DMS53 treated with DMSO at 0.1 percent for 48 hours (cell line): ENCODE results near the gene BMP8B.
A peak's percentile ranks its signal among the peaks of the same experiment; 100 is the strongest.

ENCODE experiments used
- DNase-seq: peaks from one replicate; lab custom pipeline; 2025; ENCODE audit not compliant: unreplicated experiment; lab: John Stamatoyannopoulos, UW

The BMP8B gene

GRCh38 chr1:39760074-39761008 lies 28.3 kb downstream of the BMP8B start:
- no peak for DNase-seq

- DNase-seq = no peak
Measured at GRCh38 chr1:39759436-39759726, 29.3 kb downstream of the BMP8B start.

DNA sequence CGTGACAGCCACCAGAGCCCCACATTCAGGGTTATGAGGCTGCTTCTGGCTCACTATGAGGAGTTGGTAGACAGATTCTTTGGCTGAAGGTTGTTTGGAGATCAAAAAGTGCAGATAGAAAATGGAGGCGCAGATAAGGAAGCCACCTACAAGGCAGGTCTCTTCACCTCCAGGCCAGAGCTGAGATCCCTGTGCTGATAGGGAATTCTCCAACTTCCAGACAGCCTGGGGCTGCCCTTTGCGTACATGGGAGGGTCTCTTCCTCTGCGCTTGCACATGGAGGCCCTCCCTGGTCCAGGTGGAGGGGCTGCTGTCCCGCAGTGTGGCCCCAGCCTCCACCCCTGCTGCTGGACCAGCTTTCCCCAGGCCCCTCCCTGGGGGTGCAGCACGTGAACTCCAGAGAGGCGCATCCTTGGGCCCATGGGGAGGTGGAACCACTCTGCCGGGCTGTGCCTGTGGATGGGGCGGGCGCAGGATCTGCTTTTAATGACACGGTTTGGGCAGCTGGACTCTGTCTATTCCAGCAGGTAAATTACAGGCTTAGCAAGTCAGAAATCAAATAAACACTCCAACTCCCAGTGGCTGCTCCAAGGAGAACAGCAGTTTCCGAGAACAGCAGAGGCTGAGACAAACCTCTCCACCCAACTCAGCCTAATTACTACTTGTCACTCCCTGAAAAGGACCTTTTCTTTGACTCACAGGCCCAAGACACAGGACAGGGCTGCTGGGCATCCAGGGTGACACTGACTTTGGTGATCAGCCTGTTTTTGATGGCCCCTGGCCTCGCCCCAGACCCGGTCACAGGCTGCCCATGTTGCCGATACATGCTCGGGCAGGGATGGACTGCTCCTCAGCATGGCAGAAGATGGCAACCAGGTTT lies 29.9 kb downstream of the BMP8B start:
- no peak for DNase-seq

- no peak for DNase-seq
Measured at GRCh38 chr1:39757501-39757900, 31.2 kb downstream of the BMP8B start.

DNA sequence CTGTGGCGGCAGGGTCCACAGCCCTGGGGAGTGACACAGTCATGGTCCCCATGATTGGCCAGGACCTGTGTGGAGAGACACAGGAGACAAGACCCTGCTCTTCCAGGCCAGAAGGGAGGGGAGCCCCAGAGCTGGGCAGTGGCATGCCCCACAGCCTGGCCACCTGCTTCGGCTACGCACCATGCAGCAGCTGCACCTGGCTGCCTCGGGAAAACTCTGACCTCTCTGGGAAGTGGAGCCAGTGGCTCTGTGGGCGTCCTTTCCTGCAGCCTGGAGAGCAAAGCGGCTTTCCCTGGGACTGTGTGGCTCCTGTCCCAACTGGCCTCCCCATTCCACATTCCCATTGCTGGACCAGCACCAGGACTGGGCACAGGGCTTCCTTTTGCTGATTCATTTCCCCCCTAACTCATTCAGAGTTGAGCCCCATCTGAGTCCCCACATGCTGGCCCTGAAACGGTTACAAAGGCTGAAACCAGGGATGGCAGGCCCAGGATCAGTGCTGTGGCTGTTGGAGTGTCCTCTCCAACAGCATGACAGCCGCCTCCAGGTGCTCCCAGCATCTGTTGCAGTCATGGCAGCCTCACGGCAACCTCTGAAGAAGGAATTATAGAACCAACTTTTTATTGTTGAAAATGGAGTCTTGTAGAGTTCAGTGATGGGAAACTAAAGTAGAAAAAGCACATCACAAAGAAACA lies 32.6 kb downstream of the BMP8B start:
- DNase-seq = no peak

- no peak for DNase-seq
Measured at GRCh38 chr1:39754906-39755504, 33.7 kb downstream of the BMP8B start.

GRCh38 chr1:39754026-39754570 lies 34.6 kb downstream of the BMP8B start:
- no peak for DNase-seq

DNA sequence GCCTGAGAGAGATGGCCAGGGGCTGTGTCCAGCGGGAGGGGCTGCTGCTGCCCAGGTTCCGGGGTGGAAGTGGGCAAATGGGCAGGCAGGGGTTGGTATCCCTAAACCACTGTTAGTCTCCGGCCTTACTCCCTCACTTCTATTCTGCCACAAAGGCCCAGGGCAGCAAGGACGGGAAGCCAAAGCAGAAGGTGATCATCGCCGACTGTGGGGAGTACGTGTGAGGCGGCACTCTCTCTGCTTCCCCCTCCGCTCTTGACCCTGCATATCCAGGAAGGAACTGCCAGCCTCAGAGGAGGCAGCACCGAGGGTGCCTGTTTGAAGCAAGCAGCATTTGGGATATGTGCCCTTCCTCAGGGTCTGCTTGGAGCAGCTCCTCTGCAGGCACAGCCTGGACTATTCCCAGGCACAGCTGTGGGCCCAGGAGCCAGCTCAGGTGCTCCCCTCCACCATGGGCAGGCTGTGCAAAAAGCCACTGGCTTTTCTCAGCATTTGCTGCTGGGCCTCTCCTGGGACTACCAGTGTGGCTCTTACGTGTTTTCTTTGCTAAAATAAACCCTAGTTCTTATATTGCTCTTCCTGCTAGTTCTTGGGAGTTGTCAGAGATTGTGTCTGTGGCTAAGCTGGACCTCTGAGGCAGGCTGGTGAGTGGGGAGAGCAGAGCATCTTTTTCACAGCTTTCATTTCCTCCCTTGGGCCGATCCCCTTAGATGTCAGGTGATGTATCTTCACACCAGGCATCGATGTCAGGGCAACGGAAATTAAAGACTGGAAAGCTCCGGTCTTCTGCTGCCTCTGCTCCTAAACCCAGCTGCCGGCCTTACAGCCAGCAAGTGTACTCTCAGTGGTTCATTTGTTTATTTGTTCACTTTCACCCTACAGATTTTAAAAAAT lies 35.3 kb downstream of the BMP8B start:
- no peak for DNase-seq

GRCh38 chr1:39752703-39753102 lies 36.0 kb downstream of the BMP8B start:
- no peak for DNase-seq

- no peak for DNase-seq
Measured at GRCh38 chr1:39751595-39751994, 37.1 kb downstream of the BMP8B start.

GRCh38 chr1:39745016-39745670 lies 43.5 kb downstream of the BMP8B start:
- DNase-seq = no peak

DNA sequence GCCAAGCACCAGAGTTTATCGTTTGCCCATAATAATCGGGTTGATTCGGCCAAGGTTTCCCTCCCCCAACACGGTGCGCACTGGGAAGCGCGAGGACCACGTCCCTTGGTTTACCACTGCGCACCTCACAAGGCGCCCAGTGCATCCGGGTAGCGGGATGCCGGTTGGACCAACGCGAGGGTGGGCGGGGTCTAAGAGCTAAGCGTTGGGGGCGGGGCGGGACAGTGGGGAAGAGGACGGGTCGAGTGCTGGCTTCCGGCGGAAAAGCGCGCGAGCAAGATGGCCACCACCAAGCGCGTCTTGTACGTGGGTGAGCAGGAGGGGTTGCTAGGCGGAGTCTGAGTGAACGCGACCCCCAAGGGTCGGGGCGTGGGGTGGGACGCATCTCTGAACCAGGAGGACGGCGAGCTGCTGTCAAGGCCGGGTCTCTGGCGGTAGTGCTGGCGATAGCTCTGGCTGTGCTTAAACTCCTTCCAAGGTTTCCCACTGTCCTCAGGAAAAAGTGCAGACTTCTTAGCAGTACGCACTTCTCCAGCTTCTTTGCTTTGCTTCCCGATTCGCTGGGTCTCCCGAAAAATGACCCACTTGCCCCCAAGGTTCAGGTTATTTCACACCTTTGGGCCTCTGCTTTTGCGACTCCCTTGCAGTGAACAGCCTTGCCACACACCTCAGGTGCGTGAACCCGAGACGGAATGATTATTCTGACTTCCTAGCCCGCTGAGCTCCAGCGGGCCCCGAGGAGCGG lies 49.9 kb downstream of the BMP8B start, which contains the start of gene PPIE:
Gene PPIE (plus strand): TSS at position 261 of the 745 bp plus-strand sequence. CDS start 19 bp downstream, at position 280.
- peak; percentile 82 for DNase-seq

DNA sequence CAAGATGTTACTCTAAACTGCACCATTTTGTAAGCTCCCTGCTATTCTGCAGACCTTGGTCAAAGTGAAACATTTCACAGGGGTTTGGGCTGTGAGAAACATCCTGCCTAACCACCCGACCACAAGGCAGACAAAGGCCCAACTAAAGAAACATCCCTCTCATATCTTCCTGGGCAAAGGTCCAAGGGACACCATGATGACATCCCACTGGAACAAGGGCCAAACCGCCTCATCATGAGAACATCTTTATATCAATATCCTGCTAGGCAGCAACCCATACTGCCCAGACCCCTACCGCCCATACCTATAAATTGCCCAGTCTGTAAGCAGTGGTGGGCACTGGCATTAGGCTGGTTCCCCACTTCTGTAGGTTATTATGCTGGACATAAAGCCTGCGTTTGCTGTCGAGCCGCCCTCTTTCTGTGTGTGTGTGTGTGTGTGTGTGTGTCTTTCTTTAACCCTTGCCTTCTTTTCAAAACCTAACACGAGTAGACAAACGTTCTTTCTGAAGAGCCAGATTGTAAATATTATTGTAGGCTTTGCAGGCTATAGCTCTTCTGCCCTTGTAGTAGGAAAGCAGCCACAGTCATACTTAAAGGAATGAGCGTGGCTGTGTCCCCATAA lies 51.0 kb downstream of the BMP8B start:
- DNase-seq = no peak

DNA sequence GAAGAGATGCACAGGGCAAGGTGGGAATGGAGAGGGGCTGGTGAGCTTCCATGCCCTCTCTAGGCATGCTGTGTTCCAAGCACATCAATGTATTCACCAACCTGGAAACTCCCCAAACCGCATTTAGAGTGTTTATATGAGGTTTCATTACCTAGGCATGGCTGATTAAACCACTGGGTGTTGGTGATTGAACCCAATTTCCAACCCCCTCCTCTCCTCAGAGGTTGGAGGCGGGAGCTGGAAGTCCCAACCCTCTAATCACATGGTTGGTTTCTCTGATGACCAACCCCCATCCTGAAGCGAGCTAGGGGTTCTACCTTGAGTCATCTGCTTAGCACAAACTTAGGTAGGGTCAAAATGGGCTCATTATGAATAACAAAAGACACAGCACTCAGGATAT lies 52.9 kb downstream of the BMP8B start:
- DNase-seq = no peak

DNA sequence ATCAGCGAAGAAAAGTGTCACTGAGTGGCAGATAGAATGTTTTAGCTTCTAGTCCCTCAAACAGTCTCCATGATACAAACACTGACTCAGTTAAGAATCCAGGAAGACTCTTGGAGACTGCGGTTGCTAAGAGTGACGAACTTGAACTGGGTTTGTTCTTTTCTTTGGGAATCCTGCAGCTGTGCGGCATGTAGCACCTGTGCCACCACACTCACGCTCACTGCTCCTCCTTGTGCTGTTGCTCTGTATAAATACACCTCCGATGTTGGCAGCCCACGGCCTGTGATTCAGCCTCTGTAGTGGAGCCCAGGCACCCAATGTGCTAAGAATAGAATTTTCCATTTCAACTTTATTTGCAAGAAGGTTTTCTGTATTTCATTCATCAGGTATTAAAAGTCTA lies 55.5 kb downstream of the BMP8B start:
- no peak for DNase-seq

GRCh38 chr1:39732730-39733129 lies 55.9 kb downstream of the BMP8B start:
- no peak for DNase-seq

DNA sequence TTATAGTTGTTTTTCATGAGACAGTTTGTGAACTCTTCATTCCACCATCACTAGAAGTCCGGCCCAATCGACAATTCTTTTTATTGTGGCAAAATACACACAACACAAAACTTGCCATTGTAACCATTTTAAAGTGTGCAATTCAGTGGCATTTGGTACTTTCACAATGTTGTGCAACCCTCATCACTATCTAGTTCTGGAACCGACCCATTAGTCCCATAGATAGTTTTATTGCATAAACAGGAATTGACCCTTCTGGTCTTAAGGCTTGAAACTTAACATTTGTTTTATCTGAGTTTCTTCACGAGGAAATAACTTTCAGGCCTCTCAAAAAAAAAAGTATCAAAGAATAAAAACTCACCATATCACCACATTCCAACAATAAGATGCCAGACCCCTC lies 58.8 kb downstream of the BMP8B start:
- no peak for DNase-seq

DNA sequence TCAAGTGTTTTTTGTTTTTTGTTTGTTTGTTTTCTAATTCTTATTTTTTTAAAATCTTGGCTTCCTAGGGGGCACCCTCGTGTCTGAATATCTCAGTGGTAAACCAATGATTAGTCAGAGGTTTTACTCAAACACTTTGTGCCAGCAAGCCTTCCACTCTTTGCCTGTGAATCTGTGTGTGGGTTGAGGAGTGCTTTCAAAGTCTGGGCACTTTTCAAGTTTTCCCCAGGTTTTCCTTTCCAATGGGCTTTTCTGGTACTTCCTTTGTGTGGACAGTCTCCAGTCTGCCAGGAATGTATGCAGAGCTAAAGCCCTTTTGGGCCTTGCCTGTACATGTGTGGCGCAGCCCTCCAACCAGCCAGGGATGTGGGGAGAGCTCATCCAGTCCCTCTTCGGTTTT lies 59.6 kb downstream of the BMP8B start:
- no peak for DNase-seq
